ENCODE data around the gene TAS2R60. TPM values are rescaled to one million over a fixed set of nuclear protein-coding genes. Genes with fewer than 3 reads are reported as not detected.
"Not testable (repeated sequence)": the region's sequence is repeated elsewhere in the genome, so short reads cannot be mapped to it uniquely, and the experiment has no call there.

Gene TAS2R60
- total RNA-seq, 2 donors from 2014 or later: not detected

DNA sequence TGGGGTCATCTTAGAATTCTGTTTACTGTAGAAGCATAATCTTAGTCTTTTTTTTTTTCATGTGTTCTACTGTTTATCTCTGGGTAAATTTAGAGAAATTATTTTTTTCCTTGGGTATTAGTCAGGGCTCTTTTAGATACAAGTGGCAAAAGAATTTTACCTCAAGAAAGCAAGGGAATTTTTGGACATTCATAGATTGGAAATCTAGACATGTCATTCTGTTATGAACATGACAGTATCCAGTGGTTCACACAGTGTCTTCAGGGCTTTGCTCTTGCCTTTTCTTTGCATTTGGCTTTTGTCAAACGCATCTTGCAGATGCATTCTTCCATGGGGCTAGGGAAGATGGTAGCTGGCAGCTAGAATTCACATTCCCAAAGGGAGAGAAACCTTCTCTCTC is 20.7 kb downstream of the TAS2R60 start:
- no peak overlapping the region for H3K27ac ChIP-seq
- TF ChIP-seq, protein P1, sequence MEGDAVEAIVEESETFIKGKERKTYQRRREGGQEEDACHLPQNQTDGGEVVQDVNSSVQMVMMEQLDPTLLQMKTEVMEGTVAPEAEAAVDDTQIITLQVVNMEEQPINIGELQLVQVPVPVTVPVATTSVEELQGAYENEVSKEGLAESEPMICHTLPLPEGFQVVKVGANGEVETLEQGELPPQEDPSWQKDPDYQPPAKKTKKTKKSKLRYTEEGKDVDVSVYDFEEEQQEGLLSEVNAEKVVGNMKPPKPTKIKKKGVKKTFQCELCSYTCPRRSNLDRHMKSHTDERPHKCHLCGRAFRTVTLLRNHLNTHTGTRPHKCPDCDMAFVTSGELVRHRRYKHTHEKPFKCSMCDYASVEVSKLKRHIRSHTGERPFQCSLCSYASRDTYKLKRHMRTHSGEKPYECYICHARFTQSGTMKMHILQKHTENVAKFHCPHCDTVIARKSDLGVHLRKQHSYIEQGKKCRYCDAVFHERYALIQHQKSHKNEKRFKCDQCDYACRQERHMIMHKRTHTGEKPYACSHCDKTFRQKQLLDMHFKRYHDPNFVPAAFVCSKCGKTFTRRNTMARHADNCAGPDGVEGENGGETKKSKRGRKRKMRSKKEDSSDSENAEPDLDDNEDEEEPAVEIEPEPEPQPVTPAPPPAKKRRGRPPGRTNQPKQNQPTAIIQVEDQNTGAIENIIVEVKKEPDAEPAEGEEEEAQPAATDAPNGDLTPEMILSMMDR (IDR thresholded peaks at IDR 0.05): no peak
- DNase-seq: no peak

DNA sequence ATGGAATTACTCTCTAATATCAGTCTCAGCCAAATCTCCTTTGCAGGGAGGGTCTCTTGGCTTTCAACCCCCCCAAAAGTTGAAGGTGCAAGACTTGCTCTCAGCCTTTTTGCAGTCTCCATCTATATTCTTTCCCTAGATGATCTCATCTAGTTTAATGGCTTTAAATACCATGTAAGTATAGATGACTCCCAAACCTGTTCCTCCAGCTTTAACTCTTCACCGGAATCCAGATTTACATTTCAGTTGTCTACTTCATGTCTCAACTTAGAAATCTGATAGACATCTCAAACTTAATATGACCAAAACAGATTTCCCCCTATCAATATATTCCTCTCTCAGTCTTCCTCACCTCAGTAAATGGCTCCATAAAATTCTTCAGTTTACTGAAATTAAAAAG is 24.5 kb downstream of the TAS2R60 start:
- Histone ChIP-seq H3K4me1 (no peaks in the 10 kb centered on the region), H3K9me3 (no peaks in the 10 kb centered on the region), H3K27ac (no peak overlapping the region), H3K4me3 (no peak overlapping the region), H3K9ac (ENCODE audit: low read depth in 2 of 2, low read length in 2 of 2) (no peak overlapping the region), H3K36me3 (no peaks in the 10 kb centered on the region), H3K27me3 (no peaks in the 10 kb centered on the region)
- intact Hi-C loops (cut with DNase I): no loop called here
- no peak for DNase-seq
- TF ChIP-seq, protein P1 (IDR thresholded peaks at IDR 0.05): no peak

More for the DNA sequence above, 20.7 kb downstream of the TAS2R60 start:
- Histone ChIP-seq H3K9ac (ENCODE audit: low read depth in 2 of 2, low read length in 2 of 2) (no peak overlapping the region), H3K9me3 (no peaks in the 10 kb centered on the region), H3K27me3 (no peaks in the 10 kb centered on the region), H3K4me3 (no peak overlapping the region), H3K36me3 (no peaks in the 10 kb centered on the region), H3K4me1 (no peaks in the 10 kb centered on the region)
- intact Hi-C loops (cut with DNase I): no loop called here

DNA sequence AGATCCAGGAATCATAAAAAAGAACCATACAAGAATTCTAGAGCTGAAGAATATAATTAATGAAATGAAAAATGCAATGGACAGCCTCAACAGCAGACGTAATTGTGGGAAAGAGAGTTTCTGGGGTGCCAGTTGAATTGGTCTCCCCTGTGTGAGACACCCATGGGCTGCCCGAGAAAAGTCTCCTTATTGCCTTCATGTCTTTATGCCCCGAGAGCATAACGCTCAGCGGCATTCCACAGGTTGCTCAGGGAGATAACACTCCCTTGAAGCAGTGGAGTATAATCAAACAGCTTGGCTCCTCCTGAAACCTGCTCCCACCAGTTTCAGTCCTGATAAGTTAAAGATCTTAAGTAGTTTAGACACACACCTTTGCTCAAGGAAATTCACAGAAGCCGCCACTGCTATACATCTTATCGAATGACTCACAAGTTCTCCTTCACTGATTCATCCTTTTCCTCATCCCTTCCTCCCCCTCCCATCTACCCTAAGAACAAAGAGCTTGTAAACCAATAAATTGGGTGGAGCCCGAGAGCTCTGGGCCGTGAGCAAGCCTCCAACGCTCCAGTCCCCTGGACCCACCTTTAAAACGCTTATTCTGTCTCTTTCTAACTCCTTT is 28.9 kb downstream of the TAS2R60 start:
- peak; percentile 82 for DNase-seq

DNA sequence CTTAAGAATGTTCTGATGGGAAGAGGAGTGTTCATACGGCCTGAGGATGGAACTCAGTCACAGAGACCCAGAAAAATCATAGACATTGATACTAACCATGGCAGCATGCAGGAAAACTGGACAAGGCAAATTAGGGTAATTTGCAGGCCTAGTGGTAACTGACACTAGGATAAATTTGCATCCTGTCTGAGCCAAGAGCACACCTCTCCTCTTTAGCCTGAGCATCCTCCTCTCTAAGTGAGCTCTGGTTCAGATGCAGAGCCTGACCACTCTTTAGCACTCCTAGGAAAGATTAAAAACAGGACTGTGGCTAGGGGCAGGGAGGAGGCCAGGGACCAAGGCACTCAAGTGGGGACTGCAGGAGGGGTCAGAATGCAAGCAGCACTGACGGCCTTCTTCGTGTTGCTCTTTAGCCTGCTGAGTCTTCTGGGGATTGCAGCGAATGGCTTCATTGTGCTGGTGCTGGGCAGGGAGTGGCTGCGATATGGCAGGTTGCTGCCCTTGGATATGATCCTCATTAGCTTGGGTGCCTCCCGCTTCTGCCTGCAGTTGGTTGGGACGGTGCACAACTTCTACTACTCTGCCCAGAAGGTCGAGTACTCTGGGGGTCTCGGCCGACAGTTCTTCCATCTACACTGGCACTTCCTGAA is 34.4 kb downstream of the TAS2R60 start, which contains the start of gene TAS2R41:
TSS of gene TAS2R41 (plus strand) at position 373 of the 650 bp plus-strand sequence. CDS start at position 373, 0 bp downstream.
- peak; percentile 45 for DNase-seq
- no peak within 1 kb of the TSS for H3K4me3 ChIP-seq
- no peaks in the 10 kb centered on the region for H3K9me3 ChIP-seq
- no peaks in the 10 kb centered on the region for H3K4me1 ChIP-seq
- intact Hi-C loops (cut with DNase I): no loop called here
- H3K27ac ChIP-seq: no peak within 1 kb of the TSS
- no peaks in the 10 kb centered on the region for H3K27me3 ChIP-seq
- H3K9ac ChIP-seq (ENCODE audit: low read depth in 2 of 2, low read length in 2 of 2): no peak within 1 kb of the TSS
- H3K36me3 ChIP-seq: no peaks in the 10 kb centered on the region
- TF ChIP-seq, protein P1 (IDR thresholded peaks at IDR 0.05): no peak

More for the DNA sequence above, 28.9 kb downstream of the TAS2R60 start:
- H3K27me3 ChIP-seq; H3K9ac ChIP-seq (ENCODE audit: low read depth in 2 of 2, low read length in 2 of 2); intact Hi-C loops (cut with DNase I); H3K4me1 ChIP-seq; H3K9me3 ChIP-seq; H3K36me3 ChIP-seq; H3K4me3 ChIP-seq: not testable (repeated sequence)
- peak overlapping the region; percentile 58 for H3K27ac ChIP-seq

DNA sequence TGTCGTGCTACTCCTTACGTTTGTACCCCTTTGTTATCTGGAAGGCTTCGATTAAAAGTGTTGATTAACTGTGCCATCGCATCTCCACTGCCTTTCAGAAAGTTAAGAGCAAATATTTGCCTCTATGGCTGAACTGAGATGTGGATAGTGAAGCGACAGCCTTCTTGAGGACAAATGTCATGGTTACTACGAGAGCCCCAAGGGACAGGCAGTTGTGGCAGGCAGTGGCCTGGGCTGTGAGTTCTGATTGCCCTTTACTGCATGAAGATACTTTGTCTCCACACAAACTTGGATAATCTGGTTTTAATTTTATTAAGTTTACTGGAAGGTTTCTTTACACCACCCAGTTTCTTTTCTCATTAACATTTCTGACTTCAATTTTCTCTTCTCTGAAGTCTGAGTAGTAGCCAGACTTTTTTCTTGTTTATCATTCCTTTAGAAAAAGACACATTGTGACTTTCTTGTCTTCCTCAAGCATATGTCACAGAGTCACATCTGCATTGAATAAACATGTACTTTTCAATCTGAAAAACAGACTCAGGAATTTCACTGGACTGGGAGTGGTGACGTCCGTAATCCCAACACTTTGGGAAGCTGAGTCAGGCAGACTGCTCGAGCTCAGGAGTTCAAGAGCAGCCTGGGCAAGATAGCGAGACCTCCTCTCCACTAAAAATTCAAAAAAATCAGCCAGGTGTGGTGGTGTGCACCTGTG is 36.0 kb downstream of the TAS2R60 start:
- Histone ChIP-seq H3K27me3 (no peaks in the 10 kb centered on the region), H3K27ac (no peak overlapping the region), H3K4me3 (no peak overlapping the region), H3K9me3 (no peaks in the 10 kb centered on the region), H3K36me3 (no peaks in the 10 kb centered on the region), H3K9ac (ENCODE audit: low read depth in 2 of 2, low read length in 2 of 2) (no peak overlapping the region), H3K4me1 (no peaks in the 10 kb centered on the region)
- DNase-seq: no peak
- intact Hi-C loops (cut with DNase I): no loop called here
- TF ChIP-seq, protein P1 (IDR thresholded peaks at IDR 0.05): no peak

All from colonic mucosa (tissue), 4 donors.